Upper lobe of right lung (tissue), 1 donor: ENCODE results near the gene NISCH. TPM values are rescaled to one million over a fixed set of nuclear protein-coding genes. Genes with fewer than 3 reads are reported as not detected.

Source experiments
- ATAC-seq: fragments of 200-7000 bp; cut with Tn5 transposase; one replicate; pipeline ENCODE4 v1.9.1; 2020; ENCODE audit warnings: mild to moderate bottlenecking, moderate library complexity
- DNase-seq: peaks from one replicate; pipeline ENCODE4 v3.0.0-alpha.2; 2020
- H3K27ac ChIP-seq: fragments of 200-600 bp; one replicate; pipeline ENCODE4 v1.8.0; 2022
- H3K27me3 ChIP-seq: fragments of 200-600 bp; one replicate; pipeline ENCODE4 v1.8.0; 2022; ENCODE audit warnings: mild to moderate bottlenecking
- H3K36me3 ChIP-seq: fragments of 200-600 bp; one replicate; pipeline ENCODE4 v1.8.0; 2022
- H3K4me1 ChIP-seq: fragments of 200-600 bp; one replicate; pipeline ENCODE4 v1.8.0; 2022
- H3K4me3 ChIP-seq: fragments of 200-600 bp; one replicate; pipeline ENCODE4 v1.8.0; 2022; ENCODE audit warnings: mild to moderate bottlenecking
- H3K9me3 ChIP-seq: fragments of 200-600 bp; one replicate; pipeline ENCODE4 v1.8.0; 2022
- intact Hi-C: fragments of 100-400 bp; cut with DNase I; formaldehyde crosslinking; loops from one replicate; pipeline ENCODE4 v1.11.0; 2022
- total RNA-seq: library from RNA; stranded (reverse); fragmentation: NEBNext Ultra II Directional; extraction: Animal tissue kit (Norgen Biotek cat#: 25700); gene quantifications from one replicate; pipeline ENCODE4 v1.2.1, GENCODE V29; 2021
- TF ChIP-seq, protein P1 (sequence below): fragments of 200-600 bp; IDR thresholded peaks from one replicate; pipeline ENCODE4 v1.8.0; 2022; ENCODE audit warnings: antibody characterized with exemption
- donor health status: DM: no; HTN: yes; CAD: no; lungs with severe emphysema.

Gene NISCH
- total RNA-seq, 1 donor from 2014 or later, result 94.6 TPM

DNA sequence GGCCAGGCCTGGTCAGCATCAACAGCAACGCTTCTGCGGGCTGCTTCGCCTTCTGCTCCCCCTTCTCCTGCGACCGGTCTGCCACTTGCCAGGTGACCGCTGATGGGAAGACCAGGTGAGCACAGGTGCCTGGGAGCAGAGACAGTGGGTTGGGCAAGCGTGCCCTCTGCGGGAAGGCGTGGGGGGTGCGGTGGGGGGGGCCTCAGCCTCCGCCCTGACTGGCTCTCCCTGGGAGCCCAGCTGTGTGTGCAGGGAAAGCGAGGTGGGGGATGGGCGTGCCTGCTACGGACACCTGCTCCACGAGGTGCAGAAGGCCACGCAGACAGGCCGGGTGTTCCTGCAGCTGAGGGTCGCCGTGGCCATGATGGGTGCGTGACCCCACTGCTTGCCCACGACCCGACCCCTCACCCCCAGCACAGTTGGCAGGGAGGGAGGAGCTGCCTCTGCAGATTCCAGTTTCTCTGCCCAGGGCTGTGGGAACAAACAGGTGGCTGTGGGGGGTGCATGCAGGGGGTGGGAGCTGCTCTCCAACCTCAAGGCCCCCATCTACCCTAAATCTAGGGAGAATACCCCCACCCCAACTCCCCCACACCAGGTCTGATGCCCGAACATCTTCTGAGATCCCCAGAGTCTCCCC, 48.5 kb downstream of the NISCH start:
- Histone ChIP-seq H3K36me3 (no peaks in the 10 kb centered on the region), H3K9me3 (no peaks in the 10 kb centered on the region), H3K4me3 (no peak overlapping the region), H3K4me1 (no peaks in the 10 kb centered on the region), H3K27ac (no peak overlapping the region), H3K27me3 (no peaks in the 10 kb centered on the region)
- ATAC-seq (no peak), DNase-seq (no peak)
- intact Hi-C loops, result no loop called here
- TF ChIP-seq, protein P1, sequence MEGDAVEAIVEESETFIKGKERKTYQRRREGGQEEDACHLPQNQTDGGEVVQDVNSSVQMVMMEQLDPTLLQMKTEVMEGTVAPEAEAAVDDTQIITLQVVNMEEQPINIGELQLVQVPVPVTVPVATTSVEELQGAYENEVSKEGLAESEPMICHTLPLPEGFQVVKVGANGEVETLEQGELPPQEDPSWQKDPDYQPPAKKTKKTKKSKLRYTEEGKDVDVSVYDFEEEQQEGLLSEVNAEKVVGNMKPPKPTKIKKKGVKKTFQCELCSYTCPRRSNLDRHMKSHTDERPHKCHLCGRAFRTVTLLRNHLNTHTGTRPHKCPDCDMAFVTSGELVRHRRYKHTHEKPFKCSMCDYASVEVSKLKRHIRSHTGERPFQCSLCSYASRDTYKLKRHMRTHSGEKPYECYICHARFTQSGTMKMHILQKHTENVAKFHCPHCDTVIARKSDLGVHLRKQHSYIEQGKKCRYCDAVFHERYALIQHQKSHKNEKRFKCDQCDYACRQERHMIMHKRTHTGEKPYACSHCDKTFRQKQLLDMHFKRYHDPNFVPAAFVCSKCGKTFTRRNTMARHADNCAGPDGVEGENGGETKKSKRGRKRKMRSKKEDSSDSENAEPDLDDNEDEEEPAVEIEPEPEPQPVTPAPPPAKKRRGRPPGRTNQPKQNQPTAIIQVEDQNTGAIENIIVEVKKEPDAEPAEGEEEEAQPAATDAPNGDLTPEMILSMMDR, result no peak

DNA sequence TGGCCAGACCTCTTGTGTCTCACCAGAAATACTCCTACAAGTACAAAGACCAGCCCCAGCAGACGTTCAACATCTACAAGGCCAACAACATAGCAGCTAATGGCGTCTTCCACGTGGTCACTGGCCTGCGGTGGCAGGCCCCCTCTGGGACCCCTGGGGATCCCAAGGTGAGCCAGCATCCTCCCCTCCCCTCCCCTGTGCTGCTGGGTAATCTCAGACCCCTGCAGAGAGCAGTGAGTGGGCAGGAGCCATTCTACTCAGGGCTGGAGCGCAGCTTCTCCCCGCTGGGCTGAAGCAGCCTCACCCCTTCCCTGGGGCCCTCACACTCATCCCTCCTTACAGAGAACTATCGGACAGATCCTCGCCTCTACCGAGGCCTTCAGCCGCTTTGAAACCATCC, 49.6 kb downstream of the NISCH start:
- Histone ChIP-seq H3K27ac (no peak overlapping the region), H3K4me1 (no peaks in the 10 kb centered on the region), H3K9me3 (no peaks in the 10 kb centered on the region), H3K4me3 (no peak overlapping the region), H3K36me3 (no peaks in the 10 kb centered on the region), H3K27me3 (no peaks in the 10 kb centered on the region)
- ATAC-seq (no peak), DNase-seq (no peak)
- TF ChIP-seq, protein P1, result no peak
- intact Hi-C loops, result no loop called here

DNA sequence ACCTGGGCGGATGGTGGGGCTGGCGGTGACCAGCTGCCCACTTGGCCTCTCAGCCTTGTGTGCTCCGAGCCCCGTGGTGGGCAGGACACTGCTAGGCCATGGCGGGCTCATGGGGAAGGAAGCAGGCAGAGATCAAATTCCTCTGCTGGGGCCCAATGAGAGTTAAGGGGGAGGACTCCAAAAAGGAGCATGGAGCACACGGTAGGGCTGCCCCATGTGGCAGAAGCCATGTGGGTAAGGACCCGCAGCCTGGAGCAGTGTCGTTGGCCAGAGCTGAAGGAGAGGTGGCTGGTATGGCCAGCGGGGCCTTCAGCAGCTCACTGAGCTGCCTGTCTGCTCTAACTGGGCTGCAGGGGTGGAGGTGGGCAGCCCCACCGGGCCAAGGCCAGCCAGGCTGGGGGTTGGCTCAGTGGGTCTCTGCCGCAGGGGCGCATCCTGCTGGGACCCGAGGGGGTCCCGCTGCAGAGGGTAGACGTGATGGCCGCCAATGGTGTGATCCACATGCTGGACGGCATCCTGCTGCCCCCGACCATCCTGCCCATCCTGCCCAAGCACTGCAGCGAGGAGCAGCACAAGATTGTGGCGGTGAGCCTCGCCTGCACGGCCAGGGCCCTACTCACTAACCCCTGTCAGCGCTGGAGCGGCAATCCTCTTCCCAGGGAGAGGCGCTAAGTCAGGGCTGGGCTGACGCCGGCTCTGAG, 51.0 kb downstream of the NISCH start:
- Histone ChIP-seq H3K27ac (no peak overlapping the region), H3K4me1 (no peaks in the 10 kb centered on the region), H3K4me3 (no peak overlapping the region), H3K27me3 (no peaks in the 10 kb centered on the region), H3K9me3 (no peaks in the 10 kb centered on the region), H3K36me3 (no peaks in the 10 kb centered on the region)
- ATAC-seq, result no peak
- TF ChIP-seq, protein P1, result no peak
- intact Hi-C loops, result no loop called here
- DNase-seq, result no peak

DNA sequence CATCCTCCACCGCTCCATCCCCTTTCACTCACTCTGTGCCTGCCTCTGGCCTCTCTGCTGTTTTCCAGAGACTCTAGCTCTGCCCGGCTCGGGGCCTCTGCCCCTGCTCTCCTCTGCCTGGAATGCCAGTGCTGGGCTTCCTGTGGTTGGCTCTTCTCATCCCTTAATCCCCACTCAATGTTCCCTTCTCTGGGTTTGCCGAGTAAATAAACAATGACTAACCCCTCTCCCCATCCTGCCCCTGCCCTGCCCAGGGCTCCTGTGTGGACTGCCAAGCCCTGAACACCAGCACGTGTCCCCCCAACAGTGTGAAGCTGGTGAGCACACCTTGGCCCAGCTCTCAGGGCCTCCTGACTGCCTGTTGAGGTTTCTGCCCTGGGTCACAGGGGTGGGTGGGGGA, 52.0 kb downstream of the NISCH start:
- H3K4me1 ChIP-seq, result no peaks in the 10 kb centered on the region
- TF ChIP-seq, protein P1, result no peak
- H3K36me3 ChIP-seq, result no peaks in the 10 kb centered on the region
- no peak for DNase-seq
- H3K27me3 ChIP-seq, result no peaks in the 10 kb centered on the region
- H3K4me3 ChIP-seq, result no peak overlapping the region
- peak; percentile 18 for ATAC-seq
- no peaks in the 10 kb centered on the region for H3K9me3 ChIP-seq
- intact Hi-C loops, result no loop called here
- no peak overlapping the region for H3K27ac ChIP-seq

DNA sequence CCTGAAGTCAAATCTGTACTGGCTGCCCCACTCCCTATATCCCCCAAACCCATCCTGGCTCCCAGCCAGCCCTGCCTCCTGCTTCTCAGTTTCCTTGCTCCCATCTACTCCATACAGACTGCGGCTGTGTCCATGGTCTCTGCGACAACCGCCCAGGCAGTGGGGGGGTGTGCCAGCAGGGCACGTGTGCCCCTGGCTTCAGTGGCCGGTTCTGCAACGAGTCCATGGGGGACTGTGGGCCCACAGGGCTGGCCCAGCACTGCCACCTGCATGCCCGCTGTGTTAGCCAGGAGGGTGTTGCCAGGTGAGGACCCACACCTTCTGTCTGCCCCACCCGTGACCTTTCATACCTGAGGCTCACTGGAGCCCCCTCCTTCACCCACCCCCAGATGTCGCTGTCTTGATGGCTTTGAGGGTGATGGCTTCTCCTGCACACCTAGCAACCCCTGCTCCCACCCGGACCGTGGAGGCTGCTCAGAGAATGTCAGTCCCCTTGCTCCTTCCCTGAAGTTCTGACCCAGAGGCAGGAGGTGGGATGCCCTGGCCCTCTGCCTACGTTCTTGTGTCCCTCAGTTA, 54.4 kb downstream of the NISCH start:
- Histone ChIP-seq H3K4me3 (no peak overlapping the region), H3K4me1 (no peaks in the 10 kb centered on the region), H3K27ac (no peak overlapping the region), H3K36me3 (no peaks in the 10 kb centered on the region), H3K27me3 (no peaks in the 10 kb centered on the region), H3K9me3 (no peaks in the 10 kb centered on the region)
- no peak for DNase-seq
- TF ChIP-seq, protein P1, result no peak
- peak; percentile 12 for ATAC-seq
- intact Hi-C loops, result no loop called here
